Measurements from ENCODE around the gene CHST8.

CHST8 gene

DNA sequence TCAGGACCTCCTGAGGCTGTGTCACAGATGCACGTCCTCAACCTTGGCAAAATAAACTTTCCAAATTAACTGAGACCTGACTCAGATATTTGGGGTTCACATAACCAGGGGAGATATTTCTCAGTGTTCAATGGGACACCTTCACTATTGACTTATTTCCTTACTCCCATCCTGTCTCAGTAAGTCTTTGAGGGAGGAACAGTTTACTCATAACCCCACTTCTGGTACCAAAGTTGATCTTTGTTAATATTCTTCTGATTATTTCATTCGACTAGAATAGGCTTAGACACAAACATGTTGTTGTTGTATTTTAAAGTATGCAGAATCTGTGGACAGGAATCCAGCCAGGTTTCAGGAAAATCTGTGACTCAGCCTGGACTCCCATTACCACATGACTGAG lies 34.6 kb upstream of the CHST8 start:
- no peak for TF ChIP-seq CTCF (IDR thresholded peaks at IDR 0.05)

DNA sequence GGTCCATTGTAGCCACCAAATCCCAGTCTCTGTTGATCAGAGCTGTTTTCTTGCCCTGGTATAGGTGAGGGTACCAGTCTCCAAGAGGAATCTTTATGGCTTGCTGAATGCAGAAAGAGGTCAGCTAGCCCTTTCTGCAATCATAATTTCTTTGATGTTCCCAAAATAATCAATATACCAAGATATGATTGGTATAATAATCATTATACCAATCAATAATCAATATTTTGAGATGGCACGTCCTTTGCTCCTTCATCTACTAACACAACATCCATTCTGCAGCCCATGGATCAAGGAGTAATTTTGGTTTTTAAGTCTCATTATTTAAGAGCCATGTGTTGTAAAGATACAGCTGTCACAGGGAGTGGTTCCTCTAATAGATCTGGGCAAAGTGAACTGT lies 31.5 kb upstream of the CHST8 start:
- no peak for TF ChIP-seq CTCF (IDR thresholded peaks at IDR 0.05)

DNA sequence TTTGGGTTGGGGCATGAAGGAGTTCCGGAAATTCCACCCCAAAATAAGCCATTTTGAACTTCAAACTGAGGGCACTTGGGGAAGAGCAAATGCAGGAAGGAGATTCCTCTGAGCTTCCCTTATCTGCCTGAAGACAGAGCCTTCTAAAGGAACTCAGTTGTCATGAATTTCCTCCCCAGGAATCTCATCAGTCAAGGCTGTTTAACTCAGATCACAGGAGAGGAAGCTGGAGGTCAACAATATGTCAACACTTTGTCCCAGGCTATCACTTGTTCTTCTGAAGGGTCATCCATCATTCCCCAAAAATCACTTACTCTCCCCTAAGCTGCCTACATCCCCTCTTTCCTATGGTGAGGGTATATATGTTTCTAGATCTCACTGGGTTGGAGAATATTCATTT lies 26.0 kb upstream of the CHST8 start:
- no peak for TF ChIP-seq CTCF (IDR thresholded peaks at IDR 0.05)

DNA sequence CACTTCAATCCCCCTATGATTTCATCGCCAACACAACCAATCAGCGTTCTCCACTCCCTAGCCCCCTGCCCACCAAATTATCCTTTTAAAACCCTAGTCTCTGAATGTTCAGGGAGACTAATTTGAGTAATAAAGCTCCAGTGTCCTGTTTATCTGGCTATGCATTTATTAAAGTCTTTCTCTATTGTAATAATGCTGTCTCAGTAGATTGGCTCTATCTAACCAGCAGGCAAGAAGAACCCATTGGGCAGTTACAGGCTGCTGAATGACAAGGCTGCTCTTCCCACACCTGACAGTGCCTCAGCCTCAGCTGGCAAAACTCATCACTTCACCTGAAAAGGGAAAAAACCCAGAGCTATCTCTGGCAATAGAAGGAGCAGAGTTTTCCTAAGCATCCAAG lies 20.2 kb upstream of the CHST8 start:
- no peak for TF ChIP-seq CTCF (IDR thresholded peaks at IDR 0.05)

DNA sequence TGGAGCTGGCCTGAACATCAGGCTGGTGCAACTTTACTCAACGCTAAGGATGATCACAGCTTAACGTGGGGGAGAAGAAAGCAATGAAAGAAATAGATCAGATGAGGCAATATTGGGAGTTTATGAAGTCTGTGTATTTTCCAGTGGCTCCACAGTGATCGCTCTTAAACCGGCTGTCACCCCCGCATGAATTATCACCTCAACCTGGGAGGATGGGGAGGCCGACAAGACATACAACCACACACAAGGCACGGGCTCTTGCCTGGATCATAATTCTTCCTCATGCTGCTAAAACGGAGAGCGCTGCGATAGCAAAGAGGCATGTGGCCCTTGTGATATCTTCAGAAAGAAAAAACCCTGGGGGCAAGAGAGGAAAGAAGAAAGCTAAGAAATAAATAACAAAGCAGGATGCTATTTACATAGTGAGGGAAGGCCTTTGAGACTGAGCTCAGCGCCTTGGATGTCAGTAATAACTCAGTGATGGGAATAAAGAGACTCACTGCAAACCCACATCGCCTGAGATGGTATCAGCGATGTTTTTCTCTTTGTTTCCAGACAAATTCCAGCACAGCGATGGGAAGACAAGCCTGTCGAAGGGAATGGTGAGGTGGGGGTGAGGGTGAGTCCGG lies 19.1 kb upstream of the CHST8 start:
- TF ChIP-seq CTCF (IDR thresholded peaks at IDR 0.05) = no peak

- TF ChIP-seq CTCF (IDR thresholded peaks at IDR 0.05) = no peak
Measured at GRCh38 chr19:33603377-33603776, 18.4 kb upstream of the CHST8 start.

GRCh38 chr19:33604651-33605050 lies 17.1 kb upstream of the CHST8 start:
- TF ChIP-seq CTCF (IDR thresholded peaks at IDR 0.05) = no peak

DNA sequence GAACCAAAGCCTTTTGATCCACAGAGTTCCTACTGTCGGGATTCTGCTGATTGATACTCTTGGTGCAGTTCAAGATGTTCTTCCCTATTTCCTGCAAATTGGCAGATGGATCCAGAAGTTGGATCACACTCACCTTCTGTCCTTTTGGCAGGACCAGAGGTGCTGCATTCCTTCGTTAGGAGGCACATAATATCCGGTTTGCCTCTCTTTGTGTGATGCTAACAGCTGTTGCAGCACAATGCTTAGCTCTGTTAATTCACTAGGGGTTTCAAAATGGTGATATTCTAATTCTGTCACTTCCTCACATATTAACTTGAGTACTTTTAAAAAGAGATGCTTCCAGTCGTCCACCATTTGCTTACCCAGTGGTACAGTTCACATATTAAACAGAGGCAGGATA lies 15.2 kb upstream of the CHST8 start:
- TF ChIP-seq CTCF (IDR thresholded peaks at IDR 0.05) = no peak

All from LNCAP (cell line).